Uterus (tissue), 2 donors: ENCODE results near the gene PTK7.

Source experiments
- POLR2A ChIP-seq, 2 donors: fragments of 450-650 bp; IDR thresholded peaks; one replicate each; pipeline ENCODE4 v1.6.1; 2016; ENCODE audit warnings: antibody characterized with exemption in 2 of 2, mild to moderate bottlenecking in 1 of 2, moderate library complexity in 1 of 2
- TF ChIP-seq, protein P1 (sequence below), 4 experiments: fragments of 200-600 bp in 2 of 4; fragments of 450-650 bp in 2 of 4; sonication (generic) in 2 of 4; IDR thresholded peaks; one replicate each; pipeline ENCODE4 v1.5.1; 2016 to 2019; ENCODE audit warnings: antibody characterized with exemption in 4 of 4, mild to moderate bottlenecking in 2 of 4, moderate library complexity in 1 of 4

DNA sequence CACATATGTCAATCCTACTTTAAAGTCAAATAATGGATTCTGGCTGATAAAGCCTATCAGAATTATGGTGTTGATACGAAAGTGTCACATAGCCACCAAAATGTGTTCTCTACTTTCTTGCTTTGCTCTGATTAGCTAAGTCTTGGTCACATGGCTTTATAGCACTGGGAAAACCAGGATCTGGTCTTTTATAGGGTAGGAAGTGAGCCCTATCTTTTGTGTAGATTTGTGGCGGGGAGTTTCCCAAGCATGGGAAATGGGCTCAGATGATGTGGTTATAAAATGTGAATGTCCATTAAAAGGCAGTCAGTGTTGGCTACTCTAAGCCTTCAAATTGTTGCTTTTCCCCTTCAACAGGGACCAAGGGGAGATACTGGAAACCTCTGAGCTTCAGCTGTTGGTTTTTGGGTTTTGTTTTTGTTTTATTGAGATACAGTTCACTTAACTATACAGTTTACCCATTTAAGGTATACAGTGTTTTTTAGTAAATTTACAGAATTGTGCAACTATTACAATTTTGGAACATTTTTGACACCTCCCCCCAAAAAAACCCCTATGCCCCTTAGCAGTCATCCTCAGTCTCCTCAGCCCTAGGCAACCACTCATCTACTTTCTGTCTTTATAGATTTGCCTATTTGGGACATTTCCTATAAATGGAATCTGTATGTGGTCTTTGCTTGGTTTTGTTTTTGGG, 42.5 kb upstream of the PTK7 start:
- TF ChIP-seq, protein P1, sequence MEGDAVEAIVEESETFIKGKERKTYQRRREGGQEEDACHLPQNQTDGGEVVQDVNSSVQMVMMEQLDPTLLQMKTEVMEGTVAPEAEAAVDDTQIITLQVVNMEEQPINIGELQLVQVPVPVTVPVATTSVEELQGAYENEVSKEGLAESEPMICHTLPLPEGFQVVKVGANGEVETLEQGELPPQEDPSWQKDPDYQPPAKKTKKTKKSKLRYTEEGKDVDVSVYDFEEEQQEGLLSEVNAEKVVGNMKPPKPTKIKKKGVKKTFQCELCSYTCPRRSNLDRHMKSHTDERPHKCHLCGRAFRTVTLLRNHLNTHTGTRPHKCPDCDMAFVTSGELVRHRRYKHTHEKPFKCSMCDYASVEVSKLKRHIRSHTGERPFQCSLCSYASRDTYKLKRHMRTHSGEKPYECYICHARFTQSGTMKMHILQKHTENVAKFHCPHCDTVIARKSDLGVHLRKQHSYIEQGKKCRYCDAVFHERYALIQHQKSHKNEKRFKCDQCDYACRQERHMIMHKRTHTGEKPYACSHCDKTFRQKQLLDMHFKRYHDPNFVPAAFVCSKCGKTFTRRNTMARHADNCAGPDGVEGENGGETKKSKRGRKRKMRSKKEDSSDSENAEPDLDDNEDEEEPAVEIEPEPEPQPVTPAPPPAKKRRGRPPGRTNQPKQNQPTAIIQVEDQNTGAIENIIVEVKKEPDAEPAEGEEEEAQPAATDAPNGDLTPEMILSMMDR (IDR thresholded peaks at IDR 0.05): no peak
- no peak for TF ChIP-seq POLR2A (IDR thresholded peaks at IDR 0.05)
